Adipocyte (in vitro differentiated cells): ENCODE measurements around the gene NQO1.

Experiments
- DNase-seq: peaks from one replicate; pipeline ENCODE4 v3.0.0-alpha.2; 2015; ENCODE audit warnings: low read depth
- H3K27me3 ChIP-seq: replicated peaks from 2 replicates; pipeline ENCODE4 v1.7.0; 2013; ENCODE audit warnings: mild to moderate bottlenecking, low read length, moderate library complexity; ENCODE audit not compliant: control insufficient read depth, insufficient read depth
- H3K36me3 ChIP-seq: 2 replicates; pipeline ENCODE4 v1.7.0; 2013; ENCODE audit warnings: low read length, mild to moderate bottlenecking, moderate library complexity; ENCODE audit not compliant: control insufficient read depth, insufficient read depth, severe bottlenecking
- H3K4me1 ChIP-seq: 2 replicates; pipeline ENCODE4 v1.7.0; 2013; ENCODE audit warnings: mild to moderate bottlenecking, low read length, moderate library complexity; ENCODE audit not compliant: control insufficient read depth, insufficient read depth
- H3K4me3 ChIP-seq: 2 replicates; pipeline ENCODE4 v1.7.0; 2013; ENCODE audit warnings: mild to moderate bottlenecking, low read length, moderate library complexity
- H3K9ac ChIP-seq: 2 replicates; pipeline ENCODE4 v1.7.0; 2013; ENCODE audit warnings: mild to moderate bottlenecking, low read length, moderate library complexity
- H3K9me3 ChIP-seq: 2 replicates; pipeline ENCODE4 v1.7.0; 2013; ENCODE audit warnings: mild to moderate bottlenecking, low read length, moderate library complexity; ENCODE audit not compliant: control insufficient read depth

NQO1 gene

DNA sequence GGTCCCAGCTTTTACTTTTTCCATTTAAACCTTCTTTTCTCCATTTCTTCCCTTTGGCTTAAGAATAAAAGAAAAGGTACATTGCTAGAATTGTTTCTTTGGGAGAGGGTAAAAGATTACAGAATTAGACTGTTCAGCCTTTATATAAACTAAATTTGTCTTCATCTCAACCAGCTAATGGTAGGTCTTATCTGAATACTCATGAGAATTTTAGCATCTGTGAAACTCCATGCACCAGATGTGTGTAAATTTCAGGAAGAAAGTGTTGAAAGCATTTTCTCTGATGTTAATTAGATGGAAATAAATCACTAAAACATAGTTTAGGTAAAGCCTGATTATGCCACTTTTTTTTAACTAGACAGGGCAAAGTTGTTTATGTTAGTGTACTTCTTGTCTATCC, 24.9 kb downstream of the NQO1 start:
- Histone ChIP-seq H3K4me3 (no peak overlapping the region), H3K36me3 (peaks cover 47% of the 10 kb centered on the region), H3K9me3 (no peaks in the 10 kb centered on the region), H3K27me3 (no peaks in the 10 kb centered on the region), H3K4me1 (peaks cover 10% of the 10 kb centered on the region), H3K9ac (no peak overlapping the region)
- no peak for DNase-seq

DNA sequence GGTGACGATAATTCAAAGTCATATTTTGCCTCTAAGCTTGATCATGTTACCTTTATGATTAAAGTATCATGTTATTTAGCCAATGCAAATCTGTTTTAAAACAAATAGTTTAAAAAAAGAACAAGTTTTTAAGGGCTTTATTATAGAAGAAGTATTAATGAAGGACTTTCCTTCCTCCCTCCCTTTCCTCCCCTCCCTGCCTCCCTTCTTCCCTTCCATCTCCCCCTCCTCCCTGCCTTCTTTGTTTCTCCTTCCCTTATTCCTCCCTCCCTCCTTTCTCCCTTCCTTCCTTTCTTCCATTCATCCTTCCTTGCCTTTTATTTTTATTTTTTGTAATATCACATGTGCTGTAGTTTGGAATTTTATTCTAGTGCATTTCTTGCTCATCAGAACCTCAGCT, 26.4 kb downstream of the NQO1 start:
- no peak overlapping the region for H3K4me3 ChIP-seq
- no peak overlapping the region for H3K9ac ChIP-seq
- no peaks in the 10 kb centered on the region for H3K9me3 ChIP-seq
- peaks cover 5% of the 10 kb centered on the region for H3K4me1 ChIP-seq
- peaks cover 63% of the 10 kb centered on the region for H3K36me3 ChIP-seq
- no peak for DNase-seq
- H3K27me3 ChIP-seq: no peaks in the 10 kb centered on the region

DNA sequence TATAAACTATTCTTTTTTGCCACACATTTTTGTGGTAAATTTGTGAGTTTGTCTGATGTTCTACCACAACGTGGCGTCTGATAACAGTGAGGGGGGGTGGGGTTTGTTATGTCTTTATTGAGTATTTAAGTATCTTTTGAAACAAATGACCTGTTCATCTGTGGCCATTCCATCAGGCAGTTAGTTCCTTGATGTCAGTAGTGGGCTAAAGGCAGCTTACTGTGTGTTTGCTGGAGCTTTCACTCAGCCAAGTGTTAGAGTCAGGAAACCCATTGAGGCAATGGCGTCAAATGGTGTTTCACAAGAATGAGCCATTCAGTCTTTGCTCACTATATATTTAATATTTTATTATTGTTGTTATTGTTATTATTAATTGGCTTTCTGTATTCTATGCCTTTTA, 28.0 kb downstream of the NQO1 start:
- Histone ChIP-seq H3K27me3 (no peaks in the 10 kb centered on the region), H3K9me3 (no peaks in the 10 kb centered on the region), H3K9ac (no peak overlapping the region), H3K36me3 (peaks cover 69% of the 10 kb centered on the region), H3K4me3 (no peak overlapping the region), H3K4me1 (peaks cover under 1% of the 10 kb centered on the region)
- DNase-seq: no peak

DNA sequence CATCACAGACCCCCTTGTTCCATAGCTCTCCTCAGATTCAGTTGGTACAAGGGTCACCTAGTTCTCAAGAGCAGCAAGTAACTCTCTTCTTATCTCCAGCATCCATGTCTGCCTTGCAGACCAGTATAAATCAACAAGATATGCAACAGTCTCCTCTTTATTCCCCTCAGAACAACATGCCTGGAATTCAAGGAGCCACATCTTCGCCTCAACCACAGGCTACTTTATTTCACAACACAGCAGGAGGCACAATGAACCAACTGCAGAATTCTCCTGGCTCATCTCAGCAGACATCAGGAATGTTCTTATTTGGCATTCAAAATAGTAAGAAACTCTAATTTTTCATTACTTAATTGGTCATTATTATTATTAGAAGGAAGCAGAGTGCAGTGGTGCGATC, 32.4 kb downstream of the NQO1 start:
- H3K27me3 ChIP-seq: no peaks in the 10 kb centered on the region
- no peak overlapping the region for H3K9ac ChIP-seq
- no peaks in the 10 kb centered on the region for H3K9me3 ChIP-seq
- H3K4me1 ChIP-seq: peaks cover 8% of the 10 kb centered on the region
- no peak overlapping the region for H3K4me3 ChIP-seq
- H3K36me3 ChIP-seq: peaks cover 82% of the 10 kb centered on the region
- DNase-seq: no peak

DNA sequence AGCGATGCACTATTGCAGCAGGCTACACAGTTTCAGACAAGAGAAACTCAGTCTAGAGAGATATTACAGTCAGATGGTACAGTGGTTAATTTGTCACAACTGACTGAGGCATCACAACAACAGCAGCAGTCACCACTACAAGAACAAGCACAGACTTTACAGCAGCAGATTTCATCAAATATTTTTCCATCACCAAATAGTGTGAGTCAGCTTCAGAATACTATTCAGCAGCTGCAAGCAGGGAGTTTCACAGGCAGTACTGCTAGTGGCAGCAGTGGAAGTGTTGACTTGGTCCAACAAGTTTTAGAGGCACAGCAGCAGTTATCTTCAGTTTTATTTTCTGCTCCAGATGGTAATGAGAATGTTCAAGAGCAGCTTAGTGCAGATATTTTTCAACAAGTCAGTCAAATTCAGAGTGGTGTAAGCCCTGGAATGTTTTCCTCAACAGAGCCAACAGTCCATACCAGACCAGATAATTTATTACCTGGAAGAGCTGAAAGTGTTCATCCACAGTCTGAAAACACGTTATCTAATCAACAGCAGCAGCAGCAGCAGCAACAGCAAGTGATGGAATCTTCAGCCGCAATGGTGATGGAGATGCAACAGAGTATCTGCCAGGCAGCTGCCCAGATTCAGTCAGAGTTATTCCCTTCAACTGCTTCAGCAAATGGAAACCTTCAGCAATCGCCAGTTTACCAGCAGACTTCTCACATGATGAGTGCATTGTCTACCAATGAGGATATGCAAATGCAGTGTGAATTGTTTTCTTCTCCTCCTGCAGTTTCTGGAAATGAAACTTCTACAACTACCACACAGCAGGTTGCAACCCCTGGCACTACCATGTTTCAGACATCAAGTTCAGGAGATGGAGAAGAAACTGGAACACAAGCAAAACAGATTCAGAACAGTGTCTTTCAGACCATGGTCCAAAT, 34.1 kb downstream of the NQO1 start:
- Histone ChIP-seq H3K9me3 (no peaks in the 10 kb centered on the region), H3K27me3 (no peaks in the 10 kb centered on the region), H3K4me1 (peaks cover 8% of the 10 kb centered on the region), H3K36me3 (peaks cover 73% of the 10 kb centered on the region), H3K4me3 (no peak overlapping the region), H3K9ac (no peak overlapping the region)
- peak; percentile 47 for DNase-seq

DNA sequence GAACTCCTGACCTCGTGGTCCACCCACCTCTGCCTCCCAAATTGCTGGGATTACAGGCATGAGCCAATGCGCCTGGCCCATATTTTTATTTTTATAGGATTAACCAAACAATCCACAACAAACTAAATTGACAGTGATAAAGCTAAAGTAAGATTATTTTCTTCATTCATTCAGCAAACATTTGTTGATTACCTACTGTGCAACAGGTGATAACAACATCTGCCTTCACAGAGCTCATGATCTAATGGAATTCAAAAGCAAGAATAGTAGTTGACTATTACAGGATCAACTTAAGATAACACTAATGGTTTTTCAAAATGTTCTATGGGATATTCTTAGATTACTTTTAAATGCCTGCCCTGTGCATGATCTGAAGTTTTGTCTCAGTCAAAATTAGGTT, 37.8 kb downstream of the NQO1 start:
- H3K9me3 ChIP-seq: no peaks in the 10 kb centered on the region
- H3K36me3 ChIP-seq: peaks cover 55% of the 10 kb centered on the region
- H3K27me3 ChIP-seq: no peaks in the 10 kb centered on the region
- no peak overlapping the region for H3K4me3 ChIP-seq
- H3K4me1 ChIP-seq: peaks cover 8% of the 10 kb centered on the region
- H3K9ac ChIP-seq: no peak overlapping the region
- no peak for DNase-seq

DNA sequence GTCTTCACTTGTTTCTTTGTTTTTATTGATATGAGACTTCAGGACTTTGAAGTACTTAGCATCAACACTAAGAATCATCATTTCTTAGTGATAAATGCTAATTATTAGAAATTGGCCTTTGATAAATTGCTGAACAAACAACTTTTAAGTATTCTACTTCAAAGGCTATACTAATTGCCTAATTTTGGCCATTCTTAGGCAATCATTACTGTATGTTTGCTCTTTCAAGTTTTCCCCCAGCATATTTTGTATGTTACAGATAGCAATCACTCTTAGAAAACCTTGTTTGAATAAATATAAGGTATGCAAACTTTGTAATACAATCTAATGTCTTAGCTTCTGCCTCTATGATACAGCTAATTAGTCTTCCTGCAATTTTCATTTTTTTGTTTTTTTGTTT, 46.0 kb downstream of the NQO1 start:
- H3K27me3 ChIP-seq: no peaks in the 10 kb centered on the region
- H3K9ac ChIP-seq: no peak overlapping the region

DNA sequence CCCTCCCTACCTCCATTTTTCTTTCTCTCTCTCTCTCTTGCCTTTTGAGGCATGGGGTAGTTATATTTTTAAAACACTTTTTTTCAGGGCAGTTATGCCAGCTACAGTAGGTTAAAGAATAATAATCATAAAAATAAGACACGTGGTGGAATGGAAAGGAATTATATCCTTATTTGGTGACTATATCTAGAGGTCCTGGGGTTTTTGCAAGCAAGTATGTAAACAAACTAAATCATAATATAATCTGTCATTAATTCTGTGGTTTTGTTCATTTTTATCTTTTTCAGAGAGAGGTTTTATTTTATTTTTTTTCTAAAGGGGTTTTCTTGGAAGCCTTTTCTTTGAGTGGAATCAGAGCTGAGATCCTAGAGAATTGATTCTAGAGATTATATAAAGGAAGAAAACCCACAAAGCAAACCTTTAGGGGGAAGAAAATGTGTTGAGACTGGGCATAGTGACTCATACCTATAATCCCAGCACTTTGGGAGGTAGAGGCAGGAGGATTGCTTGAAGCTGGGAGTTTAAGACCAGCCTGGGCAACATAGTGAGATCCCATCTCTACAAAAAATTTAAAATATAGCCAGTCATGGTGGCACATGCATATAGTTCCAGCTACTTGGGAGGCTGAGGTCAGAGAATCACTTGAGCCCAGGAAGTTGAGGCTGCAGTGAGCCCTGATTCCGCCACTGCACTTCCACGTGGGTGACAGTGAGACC, 53.2 kb downstream of the NQO1 start:
- DNase-seq: no peak
- Histone ChIP-seq H3K36me3 (peaks cover 78% of the 10 kb centered on the region), H3K4me3 (no peak overlapping the region), H3K27me3 (no peaks in the 10 kb centered on the region), H3K9me3 (no peaks in the 10 kb centered on the region), H3K4me1 (peaks cover 5% of the 10 kb centered on the region), H3K9ac (no peak overlapping the region)

More for the DNA sequence above, 46.0 kb downstream of the NQO1 start:
- Histone ChIP-seq H3K36me3 (peaks cover 71% of the 10 kb centered on the region), H3K4me3 (no peak overlapping the region), H3K9me3 (no peaks in the 10 kb centered on the region), H3K4me1 (no peaks in the 10 kb centered on the region)
- DNase-seq: peak; percentile 19

DNA sequence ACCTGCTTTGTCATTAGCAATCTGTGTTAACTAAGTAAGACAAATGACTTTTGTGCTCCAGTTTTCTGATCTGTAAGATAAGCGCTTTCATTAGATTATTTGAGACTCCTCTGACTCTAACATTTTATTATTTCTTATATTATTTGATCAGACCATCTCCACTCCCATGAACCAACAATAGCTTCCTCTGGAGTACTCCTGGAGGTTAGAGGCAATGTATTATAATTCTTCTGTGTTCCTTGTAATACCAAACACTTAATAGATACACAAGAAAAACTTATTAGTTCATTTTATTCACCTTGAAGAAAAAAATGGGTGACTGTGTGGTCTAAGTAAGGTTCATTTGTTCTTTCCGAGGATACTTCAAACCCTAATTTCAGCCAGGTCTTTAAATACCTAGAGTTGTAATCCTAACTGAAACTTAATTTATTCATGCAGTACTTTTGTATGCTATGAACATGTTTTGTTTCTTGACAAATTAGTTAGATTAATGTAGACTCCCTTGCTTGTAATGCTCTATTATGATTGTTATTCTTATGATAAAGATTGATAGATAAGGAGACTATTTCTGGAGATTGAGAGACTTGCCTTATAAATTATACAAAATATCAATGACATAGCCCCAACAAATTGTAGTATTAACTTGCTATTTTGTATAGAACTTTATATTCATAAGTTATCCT, 53.9 kb downstream of the NQO1 start:
- Histone ChIP-seq H3K4me1 (peaks cover 5% of the 10 kb centered on the region), H3K27me3 (no peaks in the 10 kb centered on the region), H3K36me3 (peaks cover 78% of the 10 kb centered on the region), H3K9ac (no peak overlapping the region), H3K9me3 (no peaks in the 10 kb centered on the region), H3K4me3 (no peak overlapping the region)
- no peak for DNase-seq

DNA sequence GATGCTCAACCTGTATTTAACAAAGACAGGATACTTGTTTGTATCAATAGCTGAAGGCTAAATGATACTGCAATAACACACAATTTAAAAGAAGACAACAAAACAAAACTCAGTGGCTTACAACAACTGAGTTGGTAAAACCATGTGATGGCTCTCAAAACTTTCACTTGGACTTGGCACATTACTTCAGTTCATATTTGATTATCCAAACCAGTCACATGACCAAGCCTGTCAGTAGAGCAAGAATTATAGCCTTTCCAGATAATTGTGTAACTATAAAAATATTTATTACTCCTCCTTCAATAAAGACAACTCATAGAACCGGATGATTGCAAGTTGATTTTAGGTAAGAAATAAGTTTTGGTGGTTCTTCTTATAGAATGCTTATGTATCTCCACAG, 56.8 kb downstream of the NQO1 start:
- no peak overlapping the region for H3K9ac ChIP-seq
- H3K4me3 ChIP-seq: no peak overlapping the region
- no peak for DNase-seq
- no peaks in the 10 kb centered on the region for H3K9me3 ChIP-seq
- peaks cover 62% of the 10 kb centered on the region for H3K36me3 ChIP-seq
- H3K27me3 ChIP-seq: no peaks in the 10 kb centered on the region
- peaks cover 5% of the 10 kb centered on the region for H3K4me1 ChIP-seq

DNA sequence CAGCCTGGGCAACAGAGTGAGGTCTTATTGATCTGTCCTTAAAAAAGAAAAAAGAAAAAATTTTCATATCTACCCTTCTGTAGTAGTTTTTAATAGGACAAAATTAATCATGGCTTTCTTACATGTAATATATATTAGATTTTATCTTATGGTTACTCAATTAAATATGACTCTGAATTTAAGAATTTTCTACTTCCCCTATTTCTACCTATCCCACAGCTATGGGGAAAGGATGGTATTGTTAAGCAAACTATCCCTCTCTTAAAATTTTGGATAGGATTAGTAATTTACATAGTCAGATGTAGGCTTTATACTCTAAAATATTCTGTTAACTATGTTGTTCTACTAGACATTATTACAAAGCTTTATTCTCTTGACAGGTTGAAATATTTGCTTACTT, 62.5 kb downstream of the NQO1 start:
- DNase-seq: no peak
- Histone ChIP-seq H3K36me3 (peaks cover 54% of the 10 kb centered on the region), H3K9ac (no peak overlapping the region), H3K4me1 (no peaks in the 10 kb centered on the region), H3K27me3 (no peaks in the 10 kb centered on the region), H3K4me3 (no peak overlapping the region), H3K9me3 (no peaks in the 10 kb centered on the region)
